ENCODE measurements around the gene ATR.

Gene ATR

DNA sequence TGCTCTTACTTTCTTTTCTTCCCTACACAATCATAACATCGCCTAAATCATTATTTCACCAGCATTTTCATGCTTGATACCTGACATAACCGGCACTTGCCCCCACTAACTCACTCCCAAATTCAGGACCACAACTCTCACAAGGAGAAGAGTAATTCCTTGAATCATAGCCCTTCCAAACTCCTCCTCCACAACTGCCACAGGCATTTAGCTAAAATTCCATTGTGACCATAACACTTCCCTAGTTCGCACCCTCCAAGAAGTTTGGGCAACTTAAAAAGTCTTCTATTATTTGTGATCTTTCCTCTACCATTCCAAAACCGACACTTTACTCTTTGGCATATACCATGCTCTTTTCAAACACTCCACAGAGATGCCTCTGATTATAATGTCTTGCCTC lies 71.3 kb downstream of the ATR start:
- DNase-seq, result no peak

GRCh38 chr3:142502187-142502985 lies 76.1 kb downstream of the ATR start:
- DNase-seq, result no peak

GRCh38 chr3:142501004-142501926 lies 77.3 kb downstream of the ATR start:
- DNase-seq, result no peak

DNA sequence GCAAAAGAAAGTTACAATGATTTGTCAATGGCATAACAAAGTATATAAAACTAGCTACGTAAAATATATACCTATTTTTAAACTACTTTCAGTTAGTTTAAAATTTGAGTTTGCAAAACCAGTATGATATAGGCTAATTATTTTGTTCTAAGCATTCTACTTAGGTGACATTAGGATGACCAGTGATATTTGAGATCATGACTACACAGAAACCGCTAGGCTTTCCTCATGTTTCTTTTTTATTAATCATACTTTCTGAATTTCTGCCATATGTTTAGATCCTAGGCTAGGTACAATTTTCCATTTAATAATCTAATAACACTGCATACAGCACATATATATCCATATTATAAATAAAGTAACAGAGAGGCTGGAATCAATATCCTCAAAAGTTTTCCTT lies 78.3 kb downstream of the ATR start:
- no peak for DNase-seq

DNA sequence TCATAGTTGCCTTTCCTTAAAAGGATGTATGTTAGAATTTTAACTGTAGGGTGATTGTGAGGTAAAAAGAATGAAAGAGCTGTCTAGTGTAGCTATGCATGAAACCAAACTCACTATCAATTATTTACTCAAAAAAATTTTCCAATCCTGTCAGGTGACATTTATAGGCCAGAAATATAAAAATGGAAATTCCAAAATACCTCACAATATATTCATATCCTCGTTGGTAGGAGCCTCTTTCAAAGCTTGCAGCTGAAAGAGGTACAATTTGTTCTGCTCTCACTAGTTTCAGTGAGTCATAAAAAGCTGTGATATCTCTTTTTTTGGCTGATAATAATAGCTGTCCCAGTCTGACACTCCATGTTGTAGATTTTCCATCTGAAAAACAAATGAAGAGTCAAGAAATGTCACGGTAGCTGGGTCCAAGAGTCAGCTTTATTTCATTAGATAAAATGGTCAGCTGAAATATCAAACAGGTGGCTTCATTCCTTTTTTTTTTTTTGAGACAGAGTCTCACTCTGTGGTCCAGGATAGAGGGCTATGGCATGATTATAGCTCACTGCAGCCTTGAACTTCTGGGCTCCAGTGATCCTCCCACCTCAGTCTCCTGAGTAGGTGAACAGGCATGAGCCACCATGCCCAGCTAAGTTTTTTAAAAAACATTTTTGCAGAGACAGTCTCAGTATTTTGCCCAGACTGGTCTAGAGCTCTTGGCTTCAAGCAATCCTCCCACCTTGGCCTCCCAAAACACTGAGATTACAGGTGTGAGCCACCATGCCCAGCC lies 79.9 kb downstream of the ATR start:
- DNase-seq, result no peak

DNA sequence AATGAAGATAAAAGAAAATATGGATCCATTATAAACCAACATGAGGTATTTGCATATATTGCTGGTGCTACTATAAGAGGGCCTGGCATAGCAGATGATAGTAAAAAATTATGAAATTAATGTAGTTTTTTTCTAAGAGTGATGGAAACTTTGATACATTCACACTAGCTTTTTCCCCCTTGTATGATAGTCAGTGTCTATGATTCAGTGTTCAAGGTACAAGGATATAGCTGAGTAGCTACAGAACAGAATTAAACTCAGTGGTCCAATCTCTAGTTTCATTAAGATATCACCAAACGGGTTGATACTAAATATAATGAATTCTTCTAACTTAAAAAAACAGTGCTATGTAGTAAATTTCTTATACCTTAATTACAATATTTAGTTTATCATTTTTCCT lies 80.8 kb downstream of the ATR start:
- DNase-seq, result no peak

DNA sequence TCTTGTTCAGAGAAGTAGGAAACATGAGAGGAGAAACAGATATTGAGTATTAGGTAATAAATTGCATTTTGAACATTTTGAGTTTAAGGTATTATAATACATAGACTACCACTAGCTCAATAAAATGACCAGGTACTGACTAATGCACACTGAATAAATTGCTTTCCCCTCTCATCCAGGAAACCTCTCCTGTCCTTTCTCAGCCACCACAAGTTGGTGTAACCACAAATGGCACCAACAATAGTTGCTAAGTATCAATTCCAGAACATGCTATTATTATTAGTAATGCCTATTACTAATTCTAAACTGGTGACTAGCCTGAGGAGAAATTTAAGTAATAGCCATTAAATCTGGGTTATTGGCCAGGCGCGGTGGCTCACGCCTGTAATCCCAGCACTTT lies 83.4 kb downstream of the ATR start:
- DNase-seq, result no peak

DNA sequence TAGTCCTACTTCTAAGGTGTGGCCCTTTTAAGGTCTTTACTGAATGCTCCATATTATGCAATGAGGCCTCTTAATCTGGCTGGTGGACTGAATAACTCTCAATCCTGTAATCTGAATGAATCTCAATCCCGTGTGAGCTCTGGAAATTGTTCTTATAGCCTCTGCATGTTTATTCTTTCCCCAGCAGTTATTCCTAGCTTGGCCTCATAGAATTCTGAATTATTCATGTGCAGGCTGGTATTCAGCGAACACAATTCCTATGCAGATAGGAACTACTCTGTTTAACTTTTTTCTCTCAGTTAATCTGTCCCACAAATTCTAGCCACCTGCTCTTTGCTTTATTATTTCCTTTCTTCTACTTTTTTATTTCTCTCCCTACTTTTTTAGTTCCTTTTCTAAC lies 86.3 kb downstream of the ATR start:
- DNase-seq, result no peak

- DNase-seq, result no peak
Measured at GRCh38 chr3:142489572-142490323, 88.8 kb downstream of the ATR start.

DNA sequence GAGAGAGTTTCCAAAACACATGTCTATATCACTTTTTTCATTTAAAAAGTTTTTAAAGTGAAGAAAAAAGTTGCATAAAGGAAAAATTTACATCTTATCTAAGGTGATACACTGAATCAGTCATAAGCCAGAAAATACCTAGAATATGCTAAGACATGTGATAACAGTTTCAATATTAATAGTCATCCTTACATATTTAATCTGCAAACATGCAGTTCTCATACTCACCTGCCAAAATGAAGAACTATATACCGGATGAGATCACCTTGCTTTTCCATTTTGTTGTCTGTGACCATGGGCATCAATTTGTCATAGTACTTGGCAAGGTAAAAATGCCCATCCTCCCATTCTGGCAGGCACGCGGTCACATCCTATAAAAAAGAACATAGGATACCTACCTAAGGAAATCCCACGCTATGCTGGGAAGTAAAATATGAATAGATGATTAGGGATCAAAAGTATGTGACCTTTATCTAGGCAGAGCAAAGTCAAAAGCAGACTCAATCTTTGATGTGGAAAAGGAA lies 93.6 kb downstream of the ATR start:
- DNase-seq, result no peak

- DNase-seq, result no peak
Measured at GRCh38 chr3:142481196-142481595, 97.3 kb downstream of the ATR start.

DNA sequence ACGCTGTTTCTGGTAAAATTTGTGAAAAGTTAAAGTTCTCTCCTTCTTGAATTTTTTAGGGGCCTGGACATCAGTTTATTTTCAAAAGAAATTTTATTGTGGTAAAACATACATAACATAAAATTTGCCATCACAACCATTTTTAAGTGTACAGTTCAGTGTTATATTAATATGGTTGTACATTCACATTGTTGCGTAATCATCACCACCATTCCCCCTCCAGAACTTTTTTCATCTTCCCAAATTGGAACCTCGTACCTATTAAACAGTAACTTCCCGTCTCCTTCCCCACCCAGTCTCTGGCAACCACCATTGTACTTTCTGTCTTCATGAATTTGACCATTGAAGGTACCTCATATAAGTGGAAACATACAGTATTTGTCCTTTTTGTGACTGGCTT lies 107.7 kb downstream of the ATR start:
- no peak for DNase-seq

DNA sequence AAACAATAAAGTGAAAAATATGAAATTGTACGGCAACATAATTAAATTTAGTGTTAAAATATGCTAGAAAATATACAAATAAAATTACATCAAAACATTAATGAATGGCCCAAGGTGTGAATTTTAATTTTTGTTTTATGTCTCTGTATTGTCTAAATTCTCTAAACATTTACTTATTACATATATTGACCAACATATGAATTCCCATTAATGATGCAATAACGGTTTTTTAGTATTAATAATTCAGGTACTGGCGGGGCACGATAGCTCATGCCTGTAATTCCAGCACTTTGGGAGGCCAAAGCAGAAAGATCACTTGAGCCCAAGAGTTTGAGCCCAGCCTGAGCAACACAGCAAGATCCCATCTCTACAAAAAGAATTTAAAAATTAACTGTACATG lies 110.1 kb downstream of the ATR start:
- DNase-seq, result no peak

- no peak for DNase-seq
Measured at GRCh38 chr3:142467768-142468167, 110.8 kb downstream of the ATR start.

GRCh38 chr3:142460689-142461088 lies 117.8 kb downstream of the ATR start:
- no peak for DNase-seq

DNA sequence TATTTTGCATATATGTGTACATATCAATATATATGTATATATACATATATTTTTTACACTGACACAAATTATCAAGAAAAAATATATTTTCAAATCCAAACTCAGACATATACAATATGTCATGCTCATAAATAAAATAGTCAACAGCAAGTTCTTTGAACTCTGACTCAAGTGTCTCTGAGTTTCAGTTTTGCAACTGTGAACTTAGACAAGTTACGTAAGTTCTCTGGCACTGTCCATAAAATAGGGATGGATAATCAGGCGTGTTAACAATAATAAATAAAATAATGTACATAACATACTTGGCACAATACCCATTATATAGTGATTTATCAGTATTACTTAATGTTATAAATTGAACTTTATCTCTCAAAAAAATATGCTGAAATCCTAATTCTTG lies 118.6 kb downstream of the ATR start:
- no peak for DNase-seq

DNA sequence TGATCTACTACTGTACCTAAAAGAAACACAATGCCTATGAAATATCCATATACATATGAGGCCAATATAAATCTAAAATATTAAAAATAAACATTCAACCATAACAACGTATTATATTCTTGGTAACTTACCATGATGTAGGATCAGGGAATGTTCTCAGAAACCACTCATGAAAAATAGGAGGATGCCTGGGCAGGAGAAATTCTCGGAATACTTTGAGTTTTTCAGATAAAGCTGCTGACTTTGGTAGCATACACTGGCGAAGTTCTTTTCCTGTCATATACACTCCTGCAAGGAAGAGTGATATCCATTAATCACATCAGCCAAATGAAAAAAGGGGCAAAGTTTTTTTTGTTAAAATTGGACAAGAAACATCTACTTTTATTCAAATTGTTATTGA lies 119.4 kb downstream of the ATR start:
- no peak for DNase-seq

GRCh38 chr3:142450881-142451280 lies 127.7 kb downstream of the ATR start:
- DNase-seq, result no peak

- DNase-seq, result no peak
Measured at GRCh38 chr3:142450189-142450588, 128.3 kb downstream of the ATR start.

DNA sequence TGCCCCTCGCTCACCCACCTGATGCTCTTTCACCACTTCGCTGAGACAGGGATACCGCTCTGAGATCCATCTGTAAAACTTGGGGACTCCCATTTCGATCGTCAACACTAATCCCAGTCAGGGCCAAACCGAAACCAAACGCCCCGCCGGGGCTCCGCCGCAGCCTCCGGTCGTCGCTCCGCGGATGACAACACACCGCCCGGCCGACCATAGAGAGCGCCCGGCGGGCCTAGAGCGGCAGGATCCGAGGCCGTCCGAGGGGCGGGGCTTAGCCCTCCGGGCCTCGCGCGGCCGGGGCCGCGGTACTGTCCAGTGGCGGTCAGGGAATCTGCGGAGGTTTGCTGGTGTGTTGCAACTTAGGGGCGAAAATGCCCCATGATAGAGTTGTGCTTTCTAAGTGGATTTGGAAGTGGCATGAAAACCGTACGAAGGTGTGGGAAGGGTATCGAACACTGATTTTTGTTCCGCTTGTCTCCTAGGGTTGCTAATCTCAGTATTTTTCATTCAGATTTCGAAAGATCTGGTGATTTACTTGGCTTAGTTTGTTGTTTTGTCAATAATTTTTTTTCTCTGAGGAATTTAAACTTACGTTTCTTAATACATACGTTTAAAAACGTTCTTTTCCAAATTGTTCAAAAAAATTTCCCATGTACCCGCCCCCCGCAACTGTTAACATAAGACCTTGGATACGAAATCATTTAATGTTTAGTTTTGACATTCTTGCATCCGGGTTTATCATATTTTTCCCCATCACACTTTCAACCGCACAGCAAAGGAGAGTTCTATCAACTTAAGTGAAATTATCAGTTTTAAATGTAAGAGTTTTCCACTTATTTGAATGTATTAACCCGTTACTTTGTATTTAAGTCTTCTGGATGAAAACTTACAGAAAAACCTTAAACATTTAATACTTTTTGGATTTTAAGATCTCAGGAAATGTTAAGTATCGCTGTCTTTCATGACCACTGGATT lies 130.4 kb downstream of the ATR start, which contains the start of gene XRN1:
TSS of gene XRN1 (minus strand) at position 186 of the 972 bp plus-strand sequence. CDS start at position 93, 93 bp downstream.
- DNase-seq, result peak; percentile 96

DNA sequence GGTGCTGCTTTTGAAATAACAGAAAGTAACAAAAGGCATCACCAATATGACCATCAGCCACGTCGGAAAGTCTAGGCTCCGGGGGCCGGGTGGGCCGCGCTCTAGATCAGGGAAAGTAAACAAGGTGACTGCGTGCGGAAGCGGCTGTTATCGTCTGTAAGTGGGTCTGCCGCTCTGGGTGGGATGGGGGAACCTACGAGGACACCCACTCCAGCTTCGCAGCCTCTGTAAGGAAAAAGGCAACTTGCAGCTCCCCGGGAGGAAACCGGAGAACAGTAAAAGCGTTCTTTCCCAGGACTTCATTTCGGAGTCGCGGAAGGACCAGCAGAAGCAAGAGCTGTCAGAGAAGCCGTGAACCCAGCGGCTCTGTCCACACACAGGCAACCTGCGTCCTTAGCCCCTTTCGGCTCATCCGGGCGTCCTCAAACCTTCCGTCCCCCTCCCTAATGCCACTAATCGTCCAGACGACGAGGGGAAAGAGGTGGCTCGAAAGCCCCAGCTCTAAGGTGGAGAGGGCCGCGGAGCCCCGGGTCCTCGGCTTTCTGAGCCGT lies 131.2 kb downstream of the ATR start:
- peak; percentile 61 for DNase-seq
